HepG2 (cell line): ENCODE results near the gene BCL11B. TPM values are rescaled to one million over a fixed set of nuclear protein-coding genes. Genes with fewer than 3 reads are reported as not detected.

ENCODE experiments used
- ATAC-seq: fragments of 200-7000 bp; cut with Tn5 transposase; 3 replicates; pipeline ENCODE4 v1.9.1; 2020; ENCODE audit warnings: mild to moderate bottlenecking, moderate library complexity
- BruUV-seq: library from RNA; stranded (reverse); fragments of 400-500 nt; replicated peaks from 2 replicates; lab custom pipeline; 2021; lab: Mats Ljungman, UMichigan
- CTCF ChIA-PET: fragments of 300-600 bp; formaldehyde crosslinking; extraction: SDS; loops from one replicate; lab custom pipeline; 2021; ENCODE audit warnings: low total read pairs, inconsistent platforms, low intra/inter-chr PET ratio; lab: Yijun Ruan, JAX
- POLR2A ChIA-PET: fragments of 350-600 bp; sonication (Branson Sonifier 250); formaldehyde crosslinking; loops from one replicate; lab custom pipeline; 2020; ENCODE audit warnings: antibody characterized with exemption, inconsistent platforms; lab: Yijun Ruan, JAX
- DNase-seq: peaks from one replicate; pipeline ENCODE4 v3.0.0-alpha.2; 2015; ENCODE audit warnings: low spot score
- FAIRE-seq: peaks from 3 replicates; lab custom pipeline; 2011; peaks lifted over from hg19 to GRCh38; lab: Jason Lieb, UNC
- H2AFZ ChIP-seq: one replicate; pipeline ENCODE4 v1.6.1; 2011; ENCODE audit warnings: low read length, inconsistent platforms
- H3K27ac ChIP-seq: fragments of 300-600 bp; 3 replicates; pipeline ENCODE4 v1.8.0; 2011; ENCODE audit warnings: mixed run types, mild to moderate bottlenecking, mixed read lengths, low read length, inconsistent platforms; ENCODE audit not compliant: insufficient read depth; ENCODE audit errors: extremely low read length
- H3K27me3 ChIP-seq, 2 experiments: fragments of 200-600 bp in 1 of 2; 2 replicates in 1 of 2; 3 replicates in 1 of 2; pipeline versions ENCODE4 v1.6.0 to v1.8.0; 2011; ENCODE audit warnings: low read length in 2 of 2, mild to moderate bottlenecking in 2 of 2, moderate library complexity in 2 of 2, inconsistent platforms in 1 of 2; ENCODE audit not compliant: insufficient read depth in 2 of 2, control insufficient read depth in 1 of 2
- H3K36me3 ChIP-seq, 2 experiments: fragments of 200-600 bp in 1 of 2; replicated peaks in 1 of 2; 2 replicates in 1 of 2; 3 replicates in 1 of 2; pipeline versions ENCODE4 v1.5.1 to v1.8.0; 2011; ENCODE audit warnings: low read length in 2 of 2, inconsistent platforms in 1 of 2; ENCODE audit not compliant: insufficient read depth in 2 of 2, control insufficient read depth in 1 of 2
- H3K4me1 ChIP-seq: 2 replicates; pipeline ENCODE4 v1.5.1; 2012; ENCODE audit warnings: low read length, inconsistent platforms; ENCODE audit not compliant: insufficient read depth
- H3K4me2 ChIP-seq: 2 replicates; pipeline ENCODE4 v1.6.0; 2011; ENCODE audit warnings: low read depth, low read length, inconsistent platforms
- H3K4me3 ChIP-seq, 3 experiments: fragments of 200-600 bp in 1 of 3; sonication (generic), shearing (Covaris generic) in 1 of 3; replicated peaks in 1 of 3; 2 replicates each; pipeline ENCODE4 v1.5.1; 2011 to 2016; ENCODE audit warnings: low read length in 3 of 3, inconsistent platforms in 2 of 3, low read depth in 2 of 3, mild to moderate bottlenecking in 2 of 3, control low read depth in 1 of 3, mixed read lengths in 1 of 3; ENCODE audit not compliant: insufficient read depth in 1 of 3
- H3K79me2 ChIP-seq: one replicate; pipeline ENCODE4 v1.6.1; 2011; ENCODE audit warnings: low read length, inconsistent platforms; ENCODE audit not compliant: insufficient read depth
- H3K9ac ChIP-seq: 2 replicates; pipeline ENCODE4 v1.6.0; 2011; ENCODE audit warnings: mild to moderate bottlenecking, low read depth, low read length, inconsistent platforms; ENCODE audit not compliant: insufficient read depth
- H3K9me3 ChIP-seq: 2 replicates; pipeline ENCODE4 v1.5.1; 2012; ENCODE audit warnings: mild to moderate bottlenecking, low read length
- H4K20me1 ChIP-seq: 2 replicates; pipeline ENCODE4 v1.6.0; 2011; ENCODE audit warnings: inconsistent platforms, mild to moderate bottlenecking, low read length, moderate library complexity; ENCODE audit not compliant: insufficient read depth
- DZIP1 ChIP-seq: sonication (generic); formaldehyde crosslinking; IDR thresholded peaks from 2 replicates; pipeline ENCODE4 v1.5.0; 2020; ENCODE audit warnings: mild to moderate bottlenecking, missing genetic modification reagents
- HOXD1 ChIP-seq: sonication (generic); formaldehyde crosslinking; IDR thresholded peaks from 2 replicates; pipeline ENCODE4 v1.5.0; 2020; ENCODE audit warnings: missing genetic modification reagents
- KDM5B ChIP-seq: sonication (generic); formaldehyde crosslinking; IDR thresholded peaks from 2 replicates; pipeline ENCODE4 v1.4.0; 2020; ENCODE audit warnings: missing genetic modification reagents, mild to moderate bottlenecking, borderline replicate concordance
- KLF12 ChIP-seq: sonication (generic); formaldehyde crosslinking; IDR thresholded peaks from 2 replicates; pipeline ENCODE4 v1.4.0; 2020; ENCODE audit warnings: missing genetic modification reagents, borderline replicate concordance
- NFATC3 ChIP-seq: sonication (generic); formaldehyde crosslinking; IDR thresholded peaks from 2 replicates; pipeline ENCODE4 v1.5.1; 2020; ENCODE audit warnings: mild to moderate bottlenecking, missing genetic modification reagents
- PRDM10 ChIP-seq: sonication (generic); formaldehyde crosslinking; IDR thresholded peaks from 2 replicates; pipeline ENCODE4 v1.4.0; 2020; ENCODE audit warnings: low read depth, missing genetic modification reagents
- ZNF225 ChIP-seq: sonication (generic); formaldehyde crosslinking; IDR thresholded peaks from 2 replicates; pipeline ENCODE4 v1.4.0; 2020; ENCODE audit warnings: mild to moderate bottlenecking, missing genetic modification reagents
- ZNF329 ChIP-seq: sonication (generic); formaldehyde crosslinking; IDR thresholded peaks from 2 replicates; pipeline ENCODE4 v1.9.0; 2021; ENCODE audit warnings: low read depth, mild to moderate bottlenecking, missing genetic modification reagents
- ZNF382 ChIP-seq: sonication (generic); formaldehyde crosslinking; IDR thresholded peaks from 2 replicates; pipeline ENCODE4 v1.5.0; 2020; ENCODE audit warnings: missing genetic modification reagents, mild to moderate bottlenecking, borderline replicate concordance
- ZNF567 ChIP-seq: sonication (generic); formaldehyde crosslinking; IDR thresholded peaks from 2 replicates; pipeline ENCODE4 v1.8.1; 2023; ENCODE audit warnings: mild to moderate bottlenecking, missing genetic modification reagents, borderline replicate concordance
- ZNF619 ChIP-seq: sonication (generic); formaldehyde crosslinking; IDR thresholded peaks from 2 replicates; pipeline ENCODE4 v1.4.0; 2020; ENCODE audit warnings: mild to moderate bottlenecking, missing genetic modification reagents
- ZSCAN30 ChIP-seq: sonication (generic); formaldehyde crosslinking; IDR thresholded peaks from 2 replicates; pipeline ENCODE4 v1.5.0; 2020; ENCODE audit warnings: mild to moderate bottlenecking, missing genetic modification reagents
- WGBS: methylation state at CpG from one replicate; pipeline ENCODE4 v1.1.6; 2017; ENCODE audit warnings: low lambda C conversion rate; 5-methylcytosine and 5-hydroxymethylcytosine counted together
- in situ Hi-C: cut with HindIII; loops from 2 replicates; pipeline ENCODE4 v1.10.0; 2017; ENCODE audit warnings: low pct_unique_long_range_greater_than_20kb; ENCODE audit not compliant: extremely low pct_ligation_motif_present
- intact Hi-C: fragments of 100-400 bp; cut with micrococcal nuclease; formaldehyde crosslinking; loops from one replicate; pipeline ENCODE4 v1.10.0; 2022; ENCODE audit not compliant: unreplicated experiment
- polyA plus RNA-seq, 8 experiments: library from polyadenylated mRNA; depleted of rRNA in 3 of 8; stranded (reverse) in 7 of 8; unstranded in 1 of 8; fragments of >200 nt; fragmentation: Illumina TruSeq in 4 of 8; extraction: Trizol in 4 of 8; gene quantifications; 2 replicates each; pipeline versions ENCODE4 v1.2.1 to v1.2.3, GENCODE V29; 2011 to 2016; ENCODE audit warnings: low read depth in 4 of 8, missing spikeins in 1 of 8, mixed read lengths in 1 of 8; ENCODE audit not compliant: insufficient read depth in 1 of 8
- total RNA-seq, 5 experiments: library from RNA; depleted of rRNA; stranded (reverse); fragments of >200 nt; fragmentation: Illumina TruSeq; extraction: Trizol; gene quantifications; 2 replicates each; pipeline ENCODE4 v1.2.3, GENCODE V29; 2016; ENCODE audit warnings: low read depth in 1 of 5
- TF ChIP-seq, protein P1 (sequence below): sonication (generic); formaldehyde crosslinking; IDR thresholded peaks from 2 replicates; pipeline ENCODE4 v1.5.1; 2020; ENCODE audit warnings: mild to moderate bottlenecking, missing genetic modification reagents, moderate library complexity
- TF ChIP-seq, protein P2 (sequence below): sonication (generic); formaldehyde crosslinking; IDR thresholded peaks from 2 replicates; pipeline ENCODE4 v1.8.0; 2022; ENCODE audit warnings: low read depth, missing genetic modification reagents

The BCL11B gene
- total and polyA plus RNA-seq, 2 of the 13 experiments (the other 11 are each of a cell fraction or from before 2014, with no cell fraction given), result not detected

DNA sequence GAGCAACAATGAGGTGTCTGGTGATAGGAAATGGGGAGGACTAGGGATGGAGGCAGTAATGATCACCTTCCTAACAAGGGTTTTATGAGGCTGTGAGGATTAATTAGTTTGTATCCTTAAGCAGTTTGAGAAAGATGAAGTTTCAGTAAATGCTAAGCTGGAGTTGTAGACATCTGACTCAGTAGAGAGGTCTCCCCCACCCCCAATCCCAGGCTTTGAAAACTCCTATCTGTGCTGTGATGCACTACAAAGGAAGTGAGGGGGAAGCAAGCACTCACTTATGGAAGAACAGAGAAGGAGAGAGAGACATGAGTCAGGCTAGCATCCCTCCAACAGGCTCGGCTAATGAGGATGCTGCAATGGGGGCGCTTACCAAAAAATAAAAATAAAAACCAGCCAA, 5.5 kb upstream of the BCL11B start:
- Histone ChIP-seq H2AFZ (no peak overlapping the region), H3K4me3 (no peak overlapping the region), H3K79me2 (no peaks in the 10 kb centered on the region), H4K20me1 (no peaks in the 10 kb centered on the region), H3K36me3 (no peaks in the 10 kb centered on the region), H3K4me2 (no peak overlapping the region), H3K9ac (no peak overlapping the region), H3K27ac (no peak overlapping the region), H3K4me1 (peaks cover 25% of the 10 kb centered on the region), H3K9me3 (no peaks in the 10 kb centered on the region), H3K27me3 (peaks cover 1 to 49% of the 10 kb centered on the region in 2 experiments; a peak in 3 of 5 replicates)
- intact Hi-C loops, result no loop called here
- FAIRE-seq (no peak), DNase-seq (no peak), ATAC-seq (no peak)
- WGBS, result 0% methylated on average over 2 of the region's 2 CpGs
- TF ChIP-seq, protein P1, sequence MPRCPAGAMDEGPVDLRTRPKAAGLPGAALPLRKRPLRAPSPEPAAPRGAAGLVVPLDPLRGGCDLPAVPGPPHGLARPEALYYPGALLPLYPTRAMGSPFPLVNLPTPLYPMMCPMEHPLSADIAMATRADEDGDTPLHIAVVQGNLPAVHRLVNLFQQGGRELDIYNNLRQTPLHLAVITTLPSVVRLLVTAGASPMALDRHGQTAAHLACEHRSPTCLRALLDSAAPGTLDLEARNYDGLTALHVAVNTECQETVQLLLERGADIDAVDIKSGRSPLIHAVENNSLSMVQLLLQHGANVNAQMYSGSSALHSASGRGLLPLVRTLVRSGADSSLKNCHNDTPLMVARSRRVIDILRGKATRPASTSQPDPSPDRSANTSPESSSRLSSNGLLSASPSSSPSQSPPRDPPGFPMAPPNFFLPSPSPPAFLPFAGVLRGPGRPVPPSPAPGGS (CRISPR knock-in tag), result no peak
- TF ChIP-seq ZSCAN30 (CRISPR knock-in tag), result no peak
- TF ChIP-seq ZNF567 (CRISPR knock-in tag), result no peak
- TF ChIP-seq ZNF382, result no peak
- TF ChIP-seq PRDM10 (CRISPR knock-in tag), result no peak
- no peak for TF ChIP-seq ZNF329 (CRISPR knock-in tag)
- no peak for TF ChIP-seq KDM5B (CRISPR knock-in tag)
- no peak for TF ChIP-seq ZNF225 (CRISPR knock-in tag)
- TF ChIP-seq NFATC3 (CRISPR knock-in tag), result no peak
- TF ChIP-seq KLF12 (CRISPR knock-in tag), result no peak
- no peak for TF ChIP-seq ZNF619 (CRISPR knock-in tag)
- TF ChIP-seq HOXD1, result no peak
- TF ChIP-seq, protein P2, sequence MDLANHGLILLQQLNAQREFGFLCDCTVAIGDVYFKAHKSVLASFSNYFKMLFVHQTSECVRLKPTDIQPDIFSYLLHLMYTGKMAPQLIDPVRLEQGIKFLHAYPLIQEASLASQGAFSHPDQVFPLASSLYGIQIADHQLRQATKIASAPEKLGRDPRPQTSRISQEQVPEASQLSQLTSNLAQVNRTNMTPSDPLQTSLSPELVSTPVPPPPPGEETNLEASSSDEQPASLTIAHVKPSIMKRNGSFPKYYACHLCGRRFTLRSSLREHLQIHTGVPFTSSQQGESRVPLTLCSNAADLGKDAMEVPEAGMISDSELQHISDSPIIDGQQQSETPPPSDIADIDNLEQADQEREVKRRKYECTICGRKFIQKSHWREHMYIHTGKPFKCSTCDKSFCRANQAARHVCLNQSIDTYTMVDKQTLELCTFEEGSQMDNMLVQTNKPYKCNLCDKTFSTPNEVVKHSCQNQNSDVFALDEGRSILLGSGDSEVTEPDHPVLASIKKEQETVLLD (CRISPR knock-in tag), result no peak
- TF ChIP-seq DZIP1 (CRISPR knock-in tag), result no peak
- POLR2A ChIA-PET, result no interaction called here
- CTCF ChIA-PET, result no interaction called here
- no TSS peak for BruUV-seq
- in situ Hi-C loops, result no loop called here
